HepG2 (cell line): Measurements from ENCODE around the gene PHF23. TPM values are rescaled to one million over a fixed set of nuclear protein-coding genes. Genes with fewer than 3 reads are reported as not detected.
A peak's percentile ranks its signal among the peaks of the same experiment; 100 is the strongest.

Source experiments
- ADNP ChIP-seq: sonication (generic); formaldehyde crosslinking; IDR thresholded peaks from 2 replicates; pipeline ENCODE4 v1.4.0; 2020; ENCODE audit warnings: missing genetic modification reagents
- ARHGAP35 ChIP-seq: sonication (generic); formaldehyde crosslinking; IDR thresholded peaks from 2 replicates; pipeline ENCODE4 v1.9.0; 2022; ENCODE audit warnings: mild to moderate bottlenecking, inconsistent platforms, moderate library complexity, missing genetic modification reagents, borderline replicate concordance
- KDM6A ChIP-seq: IDR thresholded peaks from 2 replicates; pipeline ENCODE4 v1.6.1; 2016; ENCODE audit warnings: low read depth
- MLXIP ChIP-seq: sonication (generic); formaldehyde crosslinking; IDR thresholded peaks from 2 replicates; pipeline ENCODE4 v1.9.0; 2021; ENCODE audit warnings: missing genetic modification reagents, borderline replicate concordance
- PBX2 ChIP-seq: IDR thresholded peaks from 2 replicates; pipeline ENCODE4 v1.6.1; 2016; ENCODE audit warnings: control low read depth
- PRMT3 ChIP-seq: sonication (generic); formaldehyde crosslinking; IDR thresholded peaks from 2 replicates; pipeline ENCODE4 v1.8.1; 2022; ENCODE audit warnings: low read depth, mild to moderate bottlenecking, moderate library complexity, missing genetic modification reagents, borderline replicate concordance
- SIX1 ChIP-seq: sonication (generic); formaldehyde crosslinking; IDR thresholded peaks from 2 replicates; pipeline ENCODE4 v1.4.0; 2020; ENCODE audit warnings: missing genetic modification reagents, borderline replicate concordance
- ZFP36L2 ChIP-seq: sonication (generic); formaldehyde crosslinking; IDR thresholded peaks from 2 replicates; pipeline ENCODE4 v1.4.0; 2020; ENCODE audit warnings: missing genetic modification reagents
- ZMYM4 ChIP-seq: sonication (generic); formaldehyde crosslinking; IDR thresholded peaks from 2 replicates; pipeline ENCODE4 v1.8.1; 2023; ENCODE audit warnings: mild to moderate bottlenecking, missing genetic modification reagents
- ZNF263 ChIP-seq: sonication (generic); formaldehyde crosslinking; IDR thresholded peaks from 2 replicates; pipeline ENCODE4 v1.4.0; 2020; ENCODE audit warnings: missing genetic modification reagents
- ZNF34 ChIP-seq: sonication (generic); formaldehyde crosslinking; IDR thresholded peaks from 2 replicates; pipeline ENCODE4 v1.4.0; 2020; ENCODE audit warnings: mild to moderate bottlenecking, missing genetic modification reagents, borderline replicate concordance
- ZNF615 ChIP-seq: sonication (generic); formaldehyde crosslinking; IDR thresholded peaks from 2 replicates; pipeline ENCODE4 v1.5.0; 2020; ENCODE audit warnings: mild to moderate bottlenecking, missing genetic modification reagents, borderline replicate concordance
- ZNF737 ChIP-seq: sonication (generic); formaldehyde crosslinking; IDR thresholded peaks from 2 replicates; pipeline ENCODE4 v1.5.0; 2020; ENCODE audit warnings: missing genetic modification reagents, mild to moderate bottlenecking, borderline replicate concordance
- ZNF75D ChIP-seq: sonication (generic); formaldehyde crosslinking; IDR thresholded peaks from 2 replicates; pipeline ENCODE4 v1.8.1; 2023; ENCODE audit warnings: missing genetic modification reagents, mild to moderate bottlenecking, borderline replicate concordance
- polyA plus RNA-seq, 8 experiments: library from polyadenylated mRNA; depleted of rRNA in 3 of 8; stranded (reverse) in 7 of 8; unstranded in 1 of 8; fragments of >200 nt; fragmentation: Illumina TruSeq in 4 of 8; extraction: Trizol in 4 of 8; gene quantifications; 2 replicates each; pipeline versions ENCODE4 v1.2.1 to v1.2.3, GENCODE V29; 2011 to 2016; ENCODE audit warnings: low read depth in 4 of 8, missing spikeins in 1 of 8, mixed read lengths in 1 of 8; ENCODE audit not compliant: insufficient read depth in 1 of 8
- total RNA-seq, 5 experiments: library from RNA; depleted of rRNA; stranded (reverse); fragments of >200 nt; fragmentation: Illumina TruSeq; extraction: Trizol; gene quantifications; 2 replicates each; pipeline ENCODE4 v1.2.3, GENCODE V29; 2016; ENCODE audit warnings: low read depth in 1 of 5
- TF ChIP-seq, protein P1 (sequence below): sonication (generic); formaldehyde crosslinking; IDR thresholded peaks from 2 replicates; pipeline ENCODE4 v1.5.1; 2020; ENCODE audit warnings: mild to moderate bottlenecking, missing genetic modification reagents
- TF ChIP-seq, protein P2 (sequence below), 2 experiments: sonication (generic) in 1 of 2; formaldehyde crosslinking in 1 of 2; IDR thresholded peaks; 2 replicates each; pipeline versions ENCODE4 v1.6.1 to v1.9.0; 2014 to 2022; ENCODE audit warnings: antibody characterized with exemption in 1 of 2, borderline replicate concordance in 1 of 2, inconsistent platforms in 1 of 2, low read depth in 1 of 2, missing genetic modification reagents in 1 of 2

The PHF23 gene
- total and polyA plus RNA-seq, 2 of the 13 experiments (the other 11 are each of a cell fraction or from before 2014, with no cell fraction given) = 27.6 to 33.2 TPM

DNA sequence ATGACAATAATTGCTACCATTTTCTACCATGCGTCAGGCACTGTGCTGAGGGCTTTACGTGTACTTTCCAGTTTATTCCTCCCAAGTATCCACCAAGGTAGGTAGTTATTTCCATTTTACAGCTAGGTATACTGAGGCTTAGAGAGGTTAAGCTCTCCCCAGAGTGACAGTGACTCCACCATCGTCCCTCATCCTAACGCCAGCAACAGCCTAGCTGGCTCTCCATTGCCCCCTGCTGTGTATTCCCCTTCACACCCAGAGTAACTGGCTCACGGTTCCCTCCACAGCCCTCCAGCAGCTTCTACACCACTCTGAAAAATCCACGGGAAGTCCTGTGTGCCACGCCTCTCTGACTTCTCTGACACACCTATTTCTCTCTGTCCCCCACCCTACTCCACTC, 53.0 kb downstream of the PHF23 start (continued):
- TF ChIP-seq, protein P1, sequence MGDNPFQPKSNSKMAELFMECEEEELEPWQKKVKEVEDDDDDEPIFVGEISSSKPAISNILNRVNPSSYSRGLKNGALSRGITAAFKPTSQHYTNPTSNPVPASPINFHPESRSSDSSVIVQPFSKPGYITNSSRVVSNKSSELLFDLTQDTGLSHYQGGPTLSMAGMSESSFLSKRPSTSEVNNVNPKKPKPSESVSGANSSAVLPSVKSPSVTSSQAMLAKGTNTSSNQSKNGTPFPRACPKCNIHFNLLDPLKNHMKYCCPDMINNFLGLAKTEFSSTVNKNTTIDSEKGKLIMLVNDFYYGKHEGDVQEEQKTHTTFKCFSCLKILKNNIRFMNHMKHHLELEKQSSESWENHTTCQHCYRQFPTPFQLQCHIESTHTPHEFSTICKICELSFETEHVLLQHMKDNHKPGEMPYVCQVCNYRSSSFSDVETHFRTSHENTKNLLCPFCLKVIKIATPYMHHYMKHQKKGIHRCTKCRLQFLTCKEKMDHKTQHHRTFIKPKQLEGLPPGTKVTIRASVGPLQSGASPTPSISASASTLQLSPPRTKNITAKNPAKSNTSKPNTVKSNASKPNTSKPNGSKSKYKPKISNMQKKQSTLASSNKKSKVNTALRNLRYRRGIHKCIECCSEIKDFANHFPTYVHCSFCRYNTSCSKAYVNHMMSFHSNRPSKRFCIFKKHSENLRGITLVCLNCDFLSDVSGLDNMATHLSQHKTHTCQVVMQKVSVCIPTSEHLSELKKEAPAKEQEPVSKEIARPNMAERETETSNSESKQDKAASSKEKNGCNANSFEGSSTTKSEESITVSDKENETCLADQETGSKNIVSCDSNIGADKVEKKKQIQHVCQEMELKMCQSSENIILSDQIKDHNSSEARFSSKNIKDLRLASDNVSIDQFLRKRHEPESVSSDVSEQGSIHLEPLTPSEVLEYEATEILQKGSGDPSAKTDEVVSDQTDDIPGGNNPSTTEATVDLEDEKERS (CRISPR knock-in tag) = no peak
- TF ChIP-seq SIX1 (CRISPR knock-in tag) (no peak), ZNF263 (CRISPR knock-in tag) (peak; percentile 79), PRMT3 (CRISPR knock-in tag) (no peak), ADNP (peak; percentile 92), ZFP36L2 (CRISPR knock-in tag) (no peak), KDM6A (CRISPR knock-in tag) (no peak), ZMYM4 (CRISPR knock-in tag) (no peak), MLXIP (CRISPR knock-in tag) (no peak), PBX2 (CRISPR knock-in tag) (no peak), ZNF34 (CRISPR knock-in tag) (no peak), ZNF75D (CRISPR knock-in tag) (no peak), ZNF737 (CRISPR knock-in tag) (no peak), ZNF615 (CRISPR knock-in tag) (no peak), ARHGAP35 (no peak)
- TF ChIP-seq, protein P2, sequence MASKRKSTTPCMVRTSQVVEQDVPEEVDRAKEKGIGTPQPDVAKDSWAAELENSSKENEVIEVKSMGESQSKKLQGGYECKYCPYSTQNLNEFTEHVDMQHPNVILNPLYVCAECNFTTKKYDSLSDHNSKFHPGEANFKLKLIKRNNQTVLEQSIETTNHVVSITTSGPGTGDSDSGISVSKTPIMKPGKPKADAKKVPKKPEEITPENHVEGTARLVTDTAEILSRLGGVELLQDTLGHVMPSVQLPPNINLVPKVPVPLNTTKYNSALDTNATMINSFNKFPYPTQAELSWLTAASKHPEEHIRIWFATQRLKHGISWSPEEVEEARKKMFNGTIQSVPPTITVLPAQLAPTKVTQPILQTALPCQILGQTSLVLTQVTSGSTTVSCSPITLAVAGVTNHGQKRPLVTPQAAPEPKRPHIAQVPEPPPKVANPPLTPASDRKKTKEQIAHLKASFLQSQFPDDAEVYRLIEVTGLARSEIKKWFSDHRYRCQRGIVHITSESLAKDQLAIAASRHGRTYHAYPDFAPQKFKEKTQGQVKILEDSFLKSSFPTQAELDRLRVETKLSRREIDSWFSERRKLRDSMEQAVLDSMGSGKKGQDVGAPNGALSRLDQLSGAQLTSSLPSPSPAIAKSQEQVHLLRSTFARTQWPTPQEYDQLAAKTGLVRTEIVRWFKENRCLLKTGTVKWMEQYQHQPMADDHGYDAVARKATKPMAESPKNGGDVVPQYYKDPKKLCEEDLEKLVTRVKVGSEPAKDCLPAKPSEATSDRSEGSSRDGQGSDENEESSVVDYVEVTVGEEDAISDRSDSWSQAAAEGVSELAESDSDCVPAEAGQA (IDR thresholded peaks at IDR 0.05; ENCODE audit: low read depth) = no peak
- TF ChIP-seq, protein P2 (CRISPR knock-in tag; IDR thresholded peaks at IDR 0.05; ENCODE audit: borderline replicate concordance) = no peak
